NCI-H1105 (cell line): Measurements from ENCODE around the gene DEFB112.

Source experiments
- DNase-seq: peaks from one replicate; lab custom pipeline; 2025; lab: John Stamatoyannopoulos, UW

DEFB112 gene

GRCh38 chr6:49995278-49995677, 54.5 kb downstream of the DEFB112 start:
- no peak for DNase-seq
